GM12878 (cell line): ENCODE results near the gene ANXA3. TPM values are rescaled to one million over a fixed set of nuclear protein-coding genes. Genes with fewer than 3 reads are reported as not detected.

ENCODE experiments used
- ATAC-seq: fragments of 200-7000 bp; cut with Tn5 transposase; 3 replicates; pipeline ENCODE4 v1.9.1; 2020; ENCODE audit warnings: mild to moderate bottlenecking, moderate library complexity
- BruUV-seq: library from RNA; stranded (reverse); fragments of 400-500 nt; replicated peaks from 2 replicates; lab custom pipeline; 2021; lab: Mats Ljungman, UMichigan
- CTCF ChIA-PET: fragments of 300-600 bp; sonication (Branson Sonifier 250); formaldehyde crosslinking; extraction: SDS; loops from one replicate; lab custom pipeline; 2021; ENCODE audit warnings: inconsistent platforms; lab: Yijun Ruan, JAX
- POLR2A ChIA-PET: fragments of 350-600 bp; formaldehyde crosslinking; extraction: SDS; loops from one replicate; lab custom pipeline; 2021; ENCODE audit warnings: inconsistent platforms; lab: Charles Lee
- RAD21 ChIA-PET: fragments of 300-600 bp; sonication (Branson Sonifier 250); formaldehyde crosslinking; loops from one replicate; lab custom pipeline; 2023; ENCODE audit warnings: antibody characterized with exemption; ENCODE audit not compliant: unreplicated experiment; lab: Charles Lee
- SMC1A ChIA-PET: fragments of 300-600 bp; sonication (Branson Sonifier 250); formaldehyde crosslinking; loops from one replicate; lab custom pipeline; 2023; ENCODE audit not compliant: unreplicated experiment, uncharacterized antibody; lab: Charles Lee
- DNase-seq: peaks from one replicate; pipeline ENCODE4 v3.0.0-alpha.2; 2011; ENCODE audit warnings: low read depth, low spot score
- FAIRE-seq: peaks from 3 replicates; lab custom pipeline; 2011; peaks lifted over from hg19 to GRCh38; lab: Jason Lieb, UNC
- H2AFZ ChIP-seq: 2 replicates; pipeline ENCODE4 v1.6.0; 2011; ENCODE audit warnings: low read depth, low read length, control low read depth; ENCODE audit not compliant: control insufficient read depth
- H3K27ac ChIP-seq: 2 replicates; pipeline ENCODE4 v1.5.1; 2011; ENCODE audit warnings: control low read depth; ENCODE audit not compliant: control insufficient read depth, insufficient read depth
- H3K27me3 ChIP-seq, 2 experiments: replicated peaks in 1 of 2; 2 replicates each; pipeline versions ENCODE4 v1.6.0 to v1.6.1; 2011; ENCODE audit warnings: low read length in 1 of 2; ENCODE audit not compliant: control insufficient read depth in 2 of 2, insufficient read depth in 2 of 2
- H3K36me3 ChIP-seq, 2 experiments: 2 replicates each; pipeline ENCODE4 v1.5.1; 2011; ENCODE audit warnings: low read length in 1 of 2; ENCODE audit not compliant: control insufficient read depth in 2 of 2, insufficient read depth in 2 of 2
- H3K4me1 ChIP-seq: 2 replicates; pipeline ENCODE4 v1.6.1; 2011; ENCODE audit warnings: mild to moderate bottlenecking, low read length, moderate library complexity, mixed read lengths; ENCODE audit not compliant: control insufficient read depth, insufficient read depth
- H3K4me2 ChIP-seq: 2 replicates; pipeline ENCODE4 v1.6.0; 2011; ENCODE audit warnings: control low read depth; ENCODE audit not compliant: control insufficient read depth, insufficient read depth
- H3K4me3 ChIP-seq: fragments of 200-600 bp; sonication (generic); 2 replicates; pipeline ENCODE4 v1.5.1; 2016
- H3K79me2 ChIP-seq: 2 replicates; pipeline ENCODE4 v1.6.0; 2011; ENCODE audit warnings: low read length; ENCODE audit not compliant: control insufficient read depth, insufficient read depth
- H3K9ac ChIP-seq: 2 replicates; pipeline ENCODE4 v1.8.0; 2011; ENCODE audit warnings: low read length, control low read depth, mixed read lengths; ENCODE audit not compliant: control insufficient read depth, insufficient read depth
- H3K9me3 ChIP-seq: replicated peaks from 3 replicates; pipeline ENCODE4 v1.5.1; 2011; ENCODE audit warnings: mild to moderate bottlenecking, low read length; ENCODE audit not compliant: control insufficient read depth, insufficient read depth
- H4K20me1 ChIP-seq: 2 replicates; pipeline ENCODE4 v1.6.0; 2011; ENCODE audit not compliant: control insufficient read depth, insufficient read depth
- ATF2 ChIP-seq: IDR thresholded peaks from 2 replicates; pipeline ENCODE4 v1.6.1; 2012; ENCODE audit warnings: low read length, inconsistent platforms
- CBX5 ChIP-seq: sonication (generic); IDR thresholded peaks from 2 replicates; pipeline ENCODE4 v1.6.1; 2016; ENCODE audit warnings: low read depth, moderate library complexity, mild to moderate bottlenecking, inconsistent platforms
- EP300 ChIP-seq, 2 experiments: fragments of 150-350 bp in 1 of 2; IDR thresholded peaks; 2 replicates each; pipeline ENCODE4 v1.6.1; 2011 to 2012; ENCODE audit warnings: low read depth in 2 of 2, low read length in 2 of 2, borderline replicate concordance in 1 of 2, improper control_type of control experiment in 1 of 2, inconsistent platforms in 1 of 2; ENCODE audit not compliant: control insufficient read depth in 1 of 2
- FOXK2 ChIP-seq: fragments of 450-650 bp; IDR thresholded peaks from 2 replicates; pipeline ENCODE4 v1.6.1; 2017; ENCODE audit warnings: mild to moderate bottlenecking, moderate library complexity
- MEF2B ChIP-seq: fragments of 450-650 bp; IDR thresholded peaks from 2 replicates; pipeline ENCODE4 v1.6.1; 2018; ENCODE audit warnings: mild to moderate bottlenecking, moderate library complexity; ENCODE audit not compliant: partially characterized antibody, poor library complexity, severe bottlenecking
- MLLT1 ChIP-seq: fragments of 450-650 bp; IDR thresholded peaks from 2 replicates; pipeline ENCODE4 v1.6.1; 2016; ENCODE audit warnings: mild to moderate bottlenecking
- MYB ChIP-seq: fragments of 150-350 bp; IDR thresholded peaks from 2 replicates; pipeline ENCODE4 v1.6.1; 2014; ENCODE audit warnings: mild to moderate bottlenecking, low read depth, low read length, borderline replicate concordance
- POLR2AphosphoS5 ChIP-seq: IDR thresholded peaks from 2 replicates; pipeline ENCODE4 v1.6.1; 2011; ENCODE audit warnings: mild to moderate bottlenecking, low read length, inconsistent platforms
- RELB ChIP-seq: fragments of 450-650 bp; IDR thresholded peaks from 2 replicates; pipeline ENCODE4 v1.6.1; 2017; ENCODE audit warnings: low read depth, mild to moderate bottlenecking, moderate library complexity
- TCF3 ChIP-seq: IDR thresholded peaks from 2 replicates; pipeline ENCODE4 v1.6.1; 2012; ENCODE audit warnings: low read depth, mild to moderate bottlenecking, low read length, borderline replicate concordance; ENCODE audit not compliant: insufficient read depth
- WGBS: methylation state at CpG from one replicate; pipeline ENCODE4 v1.1.6; 2016; ENCODE audit warnings: low lambda C conversion rate; ENCODE audit not compliant: insufficient replicate concordance, insufficient coverage; ENCODE audit errors: missing lambda C conversion rate; 5-methylcytosine and 5-hydroxymethylcytosine counted together
- in situ Hi-C: fragments of 300-500 bp; cut with MboI; formaldehyde crosslinking; loops from 9 replicates; pipeline ENCODE4 v1.14.3; 2018; ENCODE audit warnings: mixed read lengths
- intact Hi-C: fragments of 100-400 bp; cut with micrococcal nuclease; formaldehyde crosslinking; loops from one replicate; pipeline ENCODE4 v1.14.2; 2022; ENCODE audit not compliant: unreplicated experiment
- polyA plus RNA-seq, 11 experiments: library from polyadenylated mRNA; depleted of rRNA in 4 of 11; unstranded in 6 of 11; stranded (reverse) in 5 of 11; fragments of >200 nt; fragmentation: Nextera tagmentation in 4 of 11; fragmentation: Illumina TruSeq in 1 of 11; extraction: Ambion mirVana in 4 of 11; extraction: Trizol in 1 of 11; gene quantifications; 1 replicate in 1 of 11; 2 replicates in 10 of 11; pipeline versions ENCODE4 v1.2.1 to v1.2.3, GENCODE V29; 2011 to 2016; ENCODE audit warnings: inconsistent platforms in 2 of 11, missing spikeins in 2 of 11, low read depth in 1 of 11
- total RNA-seq, 4 experiments: library from RNA; depleted of rRNA in 3 of 4; stranded (reverse); fragments of >200 nt in 3 of 4; fragmentation: Illumina TruSeq in 1 of 4; extraction: Trizol in 1 of 4; gene quantifications; 2 replicates each; pipeline versions ENCODE4 v1.2.1 to v1.2.3, GENCODE V29; 2013 to 2021

ANXA3 gene
- total and polyA plus RNA-seq, 10 of the 15 experiments (the other 5 are each of a cell fraction or from before 2014, with no cell fraction given): 0.28 to 14.7 (median 0.91) TPM

GRCh38 chr4:78556665-78557064, 5.1 kb downstream of the ANXA3 start:
- no peak for DNase-seq
- H3K79me2 ChIP-seq: no peaks in the 10 kb centered on the region
- no peaks in the 10 kb centered on the region for H3K36me3 ChIP-seq
- BruUV-seq: no TSS peak
- H3K4me2 ChIP-seq: no peak overlapping the region
- RAD21 ChIA-PET: no interaction called here
- CTCF ChIA-PET: no interaction called here
- no peak overlapping the region for H3K27ac ChIP-seq
- TF ChIP-seq FOXK2 (no peak), MEF2B (no peak), ATF2 (no peak), EP300 (IDR thresholded peaks at IDR 0.05; ENCODE audit: borderline replicate concordance in 1 of 2, control insufficient read depth in 1 of 2, low read depth in 2 of 2, low read length in 2 of 2) (no peak)
- H3K9ac ChIP-seq: no peak overlapping the region
- H3K27me3 ChIP-seq: peaks cover 0 to under 1% of the 10 kb centered on the region in 2 experiments; a peak in 3 of 4 replicates
- WGBS: 29% methylated on average over 4 of the region's 4 CpGs
- H3K4me3 ChIP-seq: no peak overlapping the region
- intact Hi-C loops (no loop called here), in situ Hi-C loops (no loop called here)
- no peak for ATAC-seq
- no peak for FAIRE-seq
- H4K20me1 ChIP-seq: no peaks in the 10 kb centered on the region
- no peaks in the 10 kb centered on the region for H3K4me1 ChIP-seq
- H2AFZ ChIP-seq: no peak overlapping the region
- H3K9me3 ChIP-seq: no peaks in the 10 kb centered on the region
- SMC1A ChIA-PET: no interaction called here
- POLR2A ChIA-PET: no interaction called here

GRCh38 chr4:78557841-78558240, 6.3 kb downstream of the ANXA3 start:
- Histone ChIP-seq H3K36me3 (no peaks in the 10 kb centered on the region), H3K27me3 (no peaks in the 10 kb centered on the region; a peak in 1 of 4 replicates), H3K79me2 (no peaks in the 10 kb centered on the region), H3K4me2 (no peak overlapping the region), H4K20me1 (no peaks in the 10 kb centered on the region), H3K4me3 (no peak overlapping the region), H2AFZ (no peak overlapping the region), H3K27ac (no peak overlapping the region), H3K9ac (no peak overlapping the region), H3K4me1 (no peaks in the 10 kb centered on the region), H3K9me3 (no peaks in the 10 kb centered on the region)
- no peak for DNase-seq
- in situ Hi-C loops (no loop called here), intact Hi-C loops (no loop called here)
- POLR2A ChIA-PET: no interaction called here
- CTCF ChIA-PET: no interaction called here
- 43% methylated on average over 2 of the region's 2 CpGs for WGBS
- SMC1A ChIA-PET: no interaction called here
- ATAC-seq: no peak
- RAD21 ChIA-PET: no interaction called here
- no TSS peak for BruUV-seq
- FAIRE-seq: no peak
- no peak for TF ChIP-seq MLLT1
- no peak for TF ChIP-seq CBX5
- TF ChIP-seq POLR2AphosphoS5: no peak
- TF ChIP-seq RELB: no peak
- no peak for TF ChIP-seq MYB
- no peak for TF ChIP-seq TCF3
